Lung (tissue), 12 donors: ENCODE measurements around the gene NXN. TPM values are rescaled to one million over a fixed set of nuclear protein-coding genes. Genes with fewer than 3 reads are reported as not detected.
"Not testable (repeated sequence)": the region's sequence is repeated elsewhere in the genome, so short reads cannot be mapped to it uniquely, and the experiment has no call there.

Source experiments
- ATAC-seq: fragments of 200-7000 bp; cut with Tn5 transposase; one replicate; pipeline ENCODE4 v1.9.1; 2020; ENCODE audit warnings: moderate number of reproducible peaks; ENCODE audit not compliant: insufficient read depth, low FRiP score
- DNase-seq, 3 donors: peaks; one replicate each; pipeline ENCODE4 v3.0.0-alpha.2; 2013 to 2017
- H3K27ac ChIP-seq, 2 donors: one replicate each; pipeline ENCODE4 v1.5.1; 2013; ENCODE audit warnings: mild to moderate bottlenecking in 2 of 2, moderate library complexity in 2 of 2, control low read depth in 1 of 2, inconsistent platforms in 1 of 2, low read depth in 1 of 2, low read length in 1 of 2
- H3K27me3 ChIP-seq, 3 donors: one replicate each; pipeline ENCODE4 v1.5.1; 2013; ENCODE audit warnings: low read length in 2 of 3; ENCODE audit not compliant: control insufficient read depth in 3 of 3, insufficient read depth in 3 of 3
- H3K36me3 ChIP-seq, 4 donors: one replicate each; pipeline ENCODE4 v1.5.1; 2013; ENCODE audit warnings: low read length in 4 of 4, mild to moderate bottlenecking in 1 of 4, moderate library complexity in 1 of 4; ENCODE audit not compliant: control insufficient read depth in 4 of 4, insufficient read depth in 4 of 4
- H3K4me1 ChIP-seq, 5 donors: one replicate each; pipeline ENCODE4 v1.5.1; 2013; ENCODE audit warnings: low read length in 5 of 5, mild to moderate bottlenecking in 2 of 5, moderate library complexity in 1 of 5; ENCODE audit not compliant: control insufficient read depth in 5 of 5, insufficient read depth in 5 of 5
- H3K4me3 ChIP-seq: one replicate; pipeline ENCODE4 v1.5.1; 2013; ENCODE audit warnings: mild to moderate bottlenecking, control low read depth, moderate library complexity
- H3K9ac ChIP-seq, 2 donors: one replicate each; pipeline ENCODE4 v1.5.1; 2013; ENCODE audit warnings: low read length in 2 of 2, control low read depth in 1 of 2; ENCODE audit not compliant: insufficient read depth in 1 of 2
- H3K9me3 ChIP-seq, 4 donors: one replicate each; pipeline ENCODE4 v1.5.1; 2013; ENCODE audit warnings: low read length in 3 of 4, mild to moderate bottlenecking in 1 of 4, moderate library complexity in 1 of 4; ENCODE audit not compliant: control insufficient read depth in 4 of 4, insufficient read depth in 3 of 4
- CTCF ChIP-seq: IDR thresholded peaks from 2 replicates; pipeline ENCODE4 v1.5.1; 2012; ENCODE audit warnings: mild to moderate bottlenecking; ENCODE audit errors: control extremely low read depth, extremely low read depth
- WGBS, 2 donors: extraction: QIAGEN DNeasy Blood & Tissue Kit; methylation state at CpG; one replicate each; pipeline ENCODE4 v1.1.7; 2013; 5-methylcytosine and 5-hydroxymethylcytosine counted together
- polyA plus RNA-seq, 2 donors: library from polyadenylated mRNA; stranded (reverse); fragments of 200-250 nt; gene quantifications; one replicate each; pipeline ENCODE4 v1.2.1, GENCODE V29; 2013
- total RNA-seq, 2 donors: library from RNA; depleted of rRNA in 1 of 2; stranded (reverse); fragments of >200 nt in 1 of 2; gene quantifications; one replicate each; pipeline ENCODE4 v1.2.1, GENCODE V29; 2014 to 2021
- donor health status: control.
- donor health status: control.
- donor health status: Bipolar disorder and iron deficiency.
- donor health status: healthy.
- donor health status: DM: yes; HTN: yes; CAD: no.

NXN gene
- total and polyA plus RNA-seq, 4 donors: 17.6 to 57.7 (median 39.9) TPM

GRCh38 chr17:913207-913606 is 66.4 kb downstream of the NXN start:
- DNase-seq: no peak
- no peak overlapping the region for H3K4me3 ChIP-seq
- no peak for TF ChIP-seq CTCF
- H3K27ac ChIP-seq: peak overlapping the region in 1 of 2 donors; percentile 35
- no peaks in the 10 kb centered on the region for H3K9me3 ChIP-seq
- no peaks in the 10 kb centered on the region for H3K27me3 ChIP-seq
- peaks cover 7 to 17% (median 11%) of the 10 kb centered on the region in 5 donors for H3K4me1 ChIP-seq
- no peak overlapping the region for H3K9ac ChIP-seq
- WGBS, 2 donors: 86 to 91% methylated on average over 7 of the region's 7 CpGs
- ATAC-seq: no peak
- H3K36me3 ChIP-seq: no peaks in the 10 kb centered on the region

GRCh38 chr17:909642-910323 is 69.8 kb downstream of the NXN start:
- Histone ChIP-seq H3K9ac (peak overlapping the region in 1 of 2 donors; percentile 1), H3K36me3 (no peaks in the 10 kb centered on the region), H3K9me3 (no peaks in the 10 kb centered on the region), H3K27me3 (no peaks in the 10 kb centered on the region), H3K27ac (no peak overlapping the region), H3K4me1 (peaks cover 0 to 11% (median 1%) of the 10 kb centered on the region in 5 donors), H3K4me3 (no peak overlapping the region)
- ATAC-seq (no peak), DNase-seq (no peak)
- no peak for TF ChIP-seq CTCF
- WGBS, 2 donors: 77 to 89% methylated on average over 24 of the region's 24 CpGs

- H3K4me1 ChIP-seq: peaks cover 0 to 22% (median 5%) of the 10 kb centered on the region in 5 donors
- no peaks in the 10 kb centered on the region for H3K9me3 ChIP-seq
- no peak overlapping the region for H3K9ac ChIP-seq
- H3K27ac ChIP-seq: no peak overlapping the region
- ATAC-seq (no peak), DNase-seq (no peak)
- no peaks in the 10 kb centered on the region for H3K36me3 ChIP-seq
- 86 to 91% methylated on average over 6 of the region's 6 CpGs for WGBS, 2 donors
- H3K4me3 ChIP-seq: no peak overlapping the region
- no peaks in the 10 kb centered on the region for H3K27me3 ChIP-seq
- TF ChIP-seq CTCF: no peak
Measured at GRCh38 chr17:907725-908124, 71.9 kb downstream of the NXN start.

GRCh38 chr17:905708-906107 is 73.9 kb downstream of the NXN start:
- H3K9me3 ChIP-seq, ATAC-seq, H3K4me3 ChIP-seq, H3K9ac ChIP-seq, H3K27ac ChIP-seq, DNase-seq, H3K27me3 ChIP-seq, H3K36me3 ChIP-seq: not testable (repeated sequence)
- H3K4me1 ChIP-seq: peaks cover under 1 to 25% (median 17%) of the 10 kb centered on the region in 5 donors
- 92 to 93% methylated on average over 6 of the region's 6 CpGs for WGBS, 2 donors
